Upper lobe of left lung (tissue), 6 donors: ENCODE results near the gene SPDL1. TPM values are rescaled to one million over a fixed set of nuclear protein-coding genes. Genes with fewer than 3 reads are reported as not detected.
A peak's percentile ranks its signal among the peaks of the same experiment; 100 is the strongest.

Source experiments
- ATAC-seq, 2 donors: fragments of 200-7000 bp; cut with Tn5 transposase; one replicate each; pipeline ENCODE4 v1.9.1; 2022; ENCODE audit warnings: mild to moderate bottlenecking in 2 of 2, moderate library complexity in 2 of 2; ENCODE audit not compliant: low FRiP score in 2 of 2
- DNase-seq, 2 donors: peaks; one replicate each; pipeline ENCODE4 v3.0.0-alpha.2; 2019 to 2020
- H3K27ac ChIP-seq, 4 donors: fragments of 200-600 bp; sonication (generic); one replicate each; pipeline ENCODE4 v1.5.1; 2016 to 2019
- H3K27me3 ChIP-seq, 4 donors: fragments of 200-600 bp; sonication (generic); one replicate each; pipeline ENCODE4 v1.5.1; 2017 to 2019
- H3K36me3 ChIP-seq, 4 donors: fragments of 200-600 bp; sonication (generic); one replicate each; pipeline ENCODE4 v1.5.1; 2016 to 2019
- H3K4me1 ChIP-seq, 4 donors: fragments of 200-600 bp; sonication (generic); one replicate each; pipeline ENCODE4 v1.5.1; 2018 to 2019
- H3K4me3 ChIP-seq, 4 donors: fragments of 200-600 bp; sonication (generic); one replicate each; pipeline ENCODE4 v1.5.1; 2017 to 2019; ENCODE audit warnings: mild to moderate bottlenecking in 2 of 4, moderate library complexity in 1 of 4
- H3K9me3 ChIP-seq, 4 donors: fragments of 200-600 bp; sonication (generic); one replicate each; pipeline ENCODE4 v1.5.1; 2018 to 2019
- CTCF ChIP-seq, 6 experiments: fragments of 450-650 bp in 4 of 6; fragments of 200-600 bp in 2 of 6; sonication (generic) in 2 of 6; IDR thresholded peaks; one replicate each; pipeline ENCODE4 v1.5.1; 2016 to 2019; ENCODE audit warnings: antibody characterized with exemption in 6 of 6
- EP300 ChIP-seq, 4 donors: sonication (generic); formaldehyde crosslinking; IDR thresholded peaks; one replicate each; pipeline ENCODE4 v1.5.1; 2017; ENCODE audit warnings: antibody characterized with exemption in 4 of 4, control low read depth in 2 of 4
- POLR2A ChIP-seq, 4 donors: fragments of 450-650 bp; IDR thresholded peaks; one replicate each; pipeline ENCODE4 v1.5.1; 2016 to 2017; ENCODE audit warnings: antibody characterized with exemption in 4 of 4, mild to moderate bottlenecking in 2 of 4
- POLR2AphosphoS5 ChIP-seq, 2 donors: sonication (generic); formaldehyde crosslinking; IDR thresholded peaks; one replicate each; pipeline ENCODE4 v1.5.1; 2017; ENCODE audit warnings: antibody characterized with exemption in 2 of 2
- WGBS, 2 donors: methylation state at CpG; one replicate each; pipeline ENCODE4 v1.1.5; 2017 to 2018; 5-methylcytosine and 5-hydroxymethylcytosine counted together
- total RNA-seq, 6 donors: library from RNA; depleted of rRNA in 4 of 6; stranded (reverse); fragments of >200 nt in 4 of 6; gene quantifications; one replicate each; pipeline versions ENCODE4 v1.1.0 to v1.2.1, GENCODE V29; 2016 to 2021
- donor health status: DM: no; HTN: no; CAD: no; lungs with moderate emphysema.
- donor health status: DM: no; HTN: yes; CAD: no; lungs with severe emphysema.

SPDL1 gene
- total RNA-seq, 6 donors from 2014 or later = 1.9 to 9.2 (median 5.5) TPM

GRCh38 chr5:169567079-169567478, 16.5 kb upstream of the SPDL1 start:
- no peak overlapping the region for H3K4me3 ChIP-seq
- H3K36me3 ChIP-seq = no peaks in the 10 kb centered on the region
- TF ChIP-seq EP300 (IDR thresholded peaks at IDR 0.05) (no peak), CTCF (IDR thresholded peaks at IDR 0.05) (no peak), POLR2A (IDR thresholded peaks at IDR 0.05) (no peak), POLR2AphosphoS5 (IDR thresholded peaks at IDR 0.05) (no peak)
- WGBS, 2 donors = 48 to 61% methylated on average over 2 of the region's 2 CpGs
- no peak overlapping the region for H3K27ac ChIP-seq
- DNase-seq (no peak), ATAC-seq (no peak)
- no peaks in the 10 kb centered on the region for H3K9me3 ChIP-seq
- H3K4me1 ChIP-seq = no peaks in the 10 kb centered on the region
- H3K27me3 ChIP-seq = no peaks in the 10 kb centered on the region

GRCh38 chr5:169569513-169569912, 14.1 kb upstream of the SPDL1 start:
- H3K9me3 ChIP-seq = no peaks in the 10 kb centered on the region
- WGBS, 2 donors = 74 to 90% methylated on average over 3 of the region's 3 CpGs
- no peaks in the 10 kb centered on the region for H3K4me1 ChIP-seq
- H3K27me3 ChIP-seq = no peaks in the 10 kb centered on the region
- H3K27ac ChIP-seq = no peak overlapping the region
- TF ChIP-seq CTCF (IDR thresholded peaks at IDR 0.05) (no peak), POLR2A (IDR thresholded peaks at IDR 0.05) (no peak), POLR2AphosphoS5 (IDR thresholded peaks at IDR 0.05) (no peak), EP300 (IDR thresholded peaks at IDR 0.05) (no peak)
- H3K4me3 ChIP-seq = no peak overlapping the region
- DNase-seq (no peak), ATAC-seq (no peak)
- H3K36me3 ChIP-seq = no peaks in the 10 kb centered on the region

GRCh38 chr5:169571355-169571754, 12.2 kb upstream of the SPDL1 start:
- H3K27ac ChIP-seq = no peak overlapping the region
- no peaks in the 10 kb centered on the region for H3K4me1 ChIP-seq
- WGBS, 2 donors = 51% methylated on average over 5 of the region's 5 CpGs
- no peaks in the 10 kb centered on the region for H3K36me3 ChIP-seq
- H3K9me3 ChIP-seq = no peaks in the 10 kb centered on the region
- ATAC-seq (no peak), DNase-seq (no peak)
- no peaks in the 10 kb centered on the region for H3K27me3 ChIP-seq
- TF ChIP-seq POLR2A (IDR thresholded peaks at IDR 0.05) (no peak), POLR2AphosphoS5 (IDR thresholded peaks at IDR 0.05) (no peak), CTCF (IDR thresholded peaks at IDR 0.05) (no peak)
- no peak overlapping the region for H3K4me3 ChIP-seq

GRCh38 chr5:169574134-169574646, 9.4 kb upstream of the SPDL1 start:
- Histone ChIP-seq H3K36me3 (no peaks in the 10 kb centered on the region), H3K9me3 (no peaks in the 10 kb centered on the region), H3K27me3 (no peaks in the 10 kb centered on the region), H3K27ac (no peak overlapping the region), H3K4me1 (no peaks in the 10 kb centered on the region), H3K4me3 (no peak overlapping the region)
- no peak for DNase-seq
- WGBS, 2 donors = 43 to 46% methylated on average over 5 of the region's 5 CpGs
- no peak for TF ChIP-seq EP300 (IDR thresholded peaks at IDR 0.05)
- TF ChIP-seq POLR2A (IDR thresholded peaks at IDR 0.05) = no peak
- TF ChIP-seq POLR2AphosphoS5 (IDR thresholded peaks at IDR 0.05) = no peak
- TF ChIP-seq CTCF (IDR thresholded peaks at IDR 0.05) = no peak
- ATAC-seq = no peak

- no peaks in the 10 kb centered on the region for H3K9me3 ChIP-seq
- H3K4me3 ChIP-seq = no peak overlapping the region
- H3K27ac ChIP-seq = no peak overlapping the region
- 27 to 34% methylated on average over 3 of the region's 3 CpGs for WGBS, 2 donors
- H3K27me3 ChIP-seq = no peaks in the 10 kb centered on the region
- ATAC-seq (peak in 1 of 2 donors; percentile 71), DNase-seq (no peak)
- TF ChIP-seq POLR2AphosphoS5 (IDR thresholded peaks at IDR 0.05) (peak in 1 of 2 donors; percentile 41), EP300 (IDR thresholded peaks at IDR 0.05) (no peak), CTCF (IDR thresholded peaks at IDR 0.05) (no peak), POLR2A (IDR thresholded peaks at IDR 0.05) (no peak)
- H3K4me1 ChIP-seq = no peaks in the 10 kb centered on the region
- H3K36me3 ChIP-seq = no peaks in the 10 kb centered on the region
Measured at GRCh38 chr5:169576181-169576598, 7.4 kb upstream of the SPDL1 start.
